Right cardiac atrium (tissue), 5 donors: ENCODE data around the gene GAGE2A. TPM values are rescaled to one million over a fixed set of nuclear protein-coding genes. Genes with fewer than 3 reads are reported as not detected.

Experiments used
- ATAC-seq, 2 donors: fragments of 200-7000 bp; cut with Tn5 transposase; one replicate each; pipeline versions ENCODE4 v1.8.0 to v1.9.1; 2020; ENCODE audit warnings: moderate library complexity in 2 of 2, mild to moderate bottlenecking in 1 of 2
- DNase-seq, 3 donors: peaks; one replicate each; pipeline ENCODE4 v3.0.0-alpha.2; 2020
- H3K27ac ChIP-seq: one replicate; pipeline ENCODE4 v1.5.1; 2013; ENCODE audit warnings: mild to moderate bottlenecking, low read length, control low read depth, moderate library complexity
- H3K27me3 ChIP-seq: one replicate; pipeline ENCODE4 v1.6.1; 2013; ENCODE audit not compliant: control insufficient read depth, insufficient read depth
- H3K4me1 ChIP-seq: one replicate; pipeline ENCODE4 v1.6.1; 2013; ENCODE audit warnings: low read length; ENCODE audit not compliant: control insufficient read depth, insufficient read depth
- H3K4me3 ChIP-seq: one replicate; pipeline ENCODE4 v1.5.1; 2013; ENCODE audit warnings: low read length, control low read depth
- H3K9me3 ChIP-seq: one replicate; pipeline ENCODE4 v1.6.1; 2013; ENCODE audit warnings: low read length; ENCODE audit not compliant: control insufficient read depth
- WGBS: extraction: QIAGEN DNeasy Blood & Tissue Kit; methylation state at CpG from one replicate; pipeline ENCODE4 v1.1.7; 2013; 5-methylcytosine and 5-hydroxymethylcytosine counted together
- intact Hi-C, 4 donors: fragments of 100-400 bp; cut with DNase I; formaldehyde crosslinking; loops; one replicate each; pipeline versions ENCODE4 v1.11.0 to v1.14.0; 2022 to 2023
- polyA plus RNA-seq: library from polyadenylated mRNA; stranded (reverse); fragments of 200-250 nt; gene quantifications from one replicate; pipeline ENCODE4 v1.2.3, GENCODE V29; 2013
- total RNA-seq, 4 donors: library from RNA; stranded (reverse); fragmentation: NEBNext Ultra II Directional; extraction: Animal tissue kit (Norgen Biotek cat#: 25700); gene quantifications; one replicate each; pipeline ENCODE4 v1.2.1, GENCODE V29; 2021
- donor health status: healthy with polysubstance abuse.
- donor health status: DM: no; HTN: yes; CAD: no.
- donor health status: DM: no; HTN: no; CAD: no.
- donor health status: DM: no; HTN: yes; CAD: no; lungs with severe emphysema.
- donor health status: DM: yes; HTN: yes; CAD: no.

Gene GAGE2A
- total and polyA plus RNA-seq, 5 donors: not detected

DNA sequence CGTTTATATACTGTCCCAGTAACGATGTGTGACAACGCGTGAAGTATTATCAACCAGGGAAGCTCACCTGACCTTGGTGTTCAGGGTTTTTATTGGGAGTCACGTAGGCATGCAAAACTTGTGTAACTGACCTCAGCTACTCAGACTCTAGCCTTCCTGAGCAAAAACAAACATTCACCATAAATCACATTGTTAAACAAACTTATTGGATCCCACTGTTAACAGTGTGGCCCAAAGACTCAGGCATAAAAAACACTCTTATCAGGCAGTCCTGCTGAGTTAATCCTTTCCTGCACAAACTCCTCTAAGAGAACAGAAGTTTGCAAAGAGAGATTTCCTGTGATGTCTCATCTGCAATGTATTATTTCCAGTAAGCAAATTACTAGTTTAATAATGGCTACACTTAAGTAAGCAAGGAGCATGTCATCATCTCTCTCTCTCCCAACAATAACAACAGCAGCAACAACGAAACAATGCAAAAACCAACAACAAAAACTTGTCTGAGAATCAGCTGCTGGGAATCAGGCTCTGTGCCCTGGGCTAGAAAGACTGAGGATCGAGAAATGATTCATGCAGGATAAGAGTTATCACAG lies 21.5 kb downstream of the GAGE2A start:
- DNase-seq (no peak), ATAC-seq (no peak)
- H3K27me3 ChIP-seq: no peaks in the 10 kb centered on the region
- no peaks in the 10 kb centered on the region for H3K4me1 ChIP-seq
- H3K9me3 ChIP-seq: no peaks in the 10 kb centered on the region
- 41% methylated on average over 7 of the region's 7 CpGs for WGBS
- no peak overlapping the region for H3K27ac ChIP-seq
- intact Hi-C loops: no loop called here
- H3K4me3 ChIP-seq: no peak overlapping the region

GRCh38 chrX:49618574-49618973 lies 29.3 kb downstream of the GAGE2A start:
- intact Hi-C loops: no loop called here
- 95% methylated on average over 2 of the region's 2 CpGs for WGBS
- ATAC-seq (no peak), DNase-seq (no peak)
- H3K27me3 ChIP-seq: no peaks in the 10 kb centered on the region
- H3K4me3 ChIP-seq: no peak overlapping the region
- no peaks in the 10 kb centered on the region for H3K9me3 ChIP-seq
- H3K27ac ChIP-seq: no peak overlapping the region
- H3K4me1 ChIP-seq: no peaks in the 10 kb centered on the region

- H3K4me3 ChIP-seq: no peak overlapping the region
- no peaks in the 10 kb centered on the region for H3K27me3 ChIP-seq
- intact Hi-C loops: no loop called here
- WGBS: 56% methylated on average over 33 of the region's 33 CpGs
- H3K9me3 ChIP-seq: no peaks in the 10 kb centered on the region
- no peak overlapping the region for H3K27ac ChIP-seq
- DNase-seq (peak; percentile 16 to 54 (median 45)), ATAC-seq (peak in 1 of 2 donors; percentile 22)
- H3K4me1 ChIP-seq: no peaks in the 10 kb centered on the region
Measured at GRCh38 chrX:49627086-49627777, 37.9 kb downstream of the GAGE2A start.

DNA sequence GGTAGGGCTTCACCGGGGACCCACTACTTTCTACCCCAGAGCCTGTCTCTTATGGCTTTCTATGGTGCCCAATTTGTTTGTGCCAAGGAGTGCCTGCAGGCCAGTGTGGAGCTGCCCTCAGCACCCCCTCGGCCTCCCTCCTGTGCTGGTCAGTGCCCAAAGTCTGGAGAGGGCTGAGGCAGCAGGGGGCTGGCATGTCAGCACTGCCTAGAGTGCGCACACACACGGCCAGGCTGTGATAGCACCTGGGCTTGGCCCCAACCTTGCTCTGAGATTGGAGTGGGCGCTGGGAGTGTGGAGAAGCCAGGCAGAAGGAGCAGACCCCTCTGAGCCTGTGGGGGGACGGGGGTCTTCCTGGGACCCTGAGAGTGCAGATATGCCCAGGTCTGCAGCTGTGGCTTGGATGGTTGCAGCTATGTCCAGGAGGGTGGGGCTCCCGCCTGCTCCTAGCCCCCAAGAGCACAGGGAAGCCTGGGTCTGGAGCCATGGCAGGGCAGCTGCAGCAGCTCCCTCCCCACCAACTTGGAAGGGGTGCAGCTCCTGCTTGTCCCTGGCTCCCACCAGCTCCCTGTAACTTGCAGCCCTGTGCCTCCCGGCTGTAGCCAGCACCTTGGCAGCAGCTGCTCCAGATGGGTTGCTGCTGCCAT lies 55.8 kb downstream of the GAGE2A start:
- DNase-seq (no peak), ATAC-seq (no peak)
- Histone ChIP-seq H3K4me3 (no peak overlapping the region), H3K9me3 (no peaks in the 10 kb centered on the region), H3K4me1 (no peaks in the 10 kb centered on the region), H3K27ac (no peak overlapping the region), H3K27me3 (no peaks in the 10 kb centered on the region)
- WGBS: 82% methylated on average over 8 of the region's 8 CpGs
- intact Hi-C loops: no loop called here

Other genes starting within 250 kb of the GAGE2A start
- gene GAGE12C, start 57.3 kb upstream of the GAGE2A start, total RNA-seq: not detected
- gene GAGE12C, start 57.3 kb upstream of the GAGE2A start, polyA plus RNA-seq: not detected
- gene GAGE12D, start 47.8 kb upstream of the GAGE2A start, total RNA-seq: not detected
- gene GAGE12D, start 47.8 kb upstream of the GAGE2A start, polyA plus RNA-seq: not detected
- gene GAGE12E, start 38.2 kb upstream of the GAGE2A start, total RNA-seq: not detected
- not detected for gene GAGE12E, start 38.2 kb upstream of the GAGE2A start, polyA plus RNA-seq
- gene GAGE12F, start 28.7 kb upstream of the GAGE2A start, total RNA-seq: not detected
- not detected for gene GAGE12F, start 28.7 kb upstream of the GAGE2A start, polyA plus RNA-seq
- gene GAGE12G, start 19.1 kb upstream of the GAGE2A start, total RNA-seq: not detected
- not detected for gene GAGE12G, start 19.1 kb upstream of the GAGE2A start, polyA plus RNA-seq
- gene GAGE12H, start 9.5 kb upstream of the GAGE2A start, total RNA-seq: not detected
- not detected for gene GAGE12H, start 9.5 kb upstream of the GAGE2A start, polyA plus RNA-seq
- gene GAGE1, start 9.5 kb downstream of the GAGE2A start, total RNA-seq: not detected
- not detected for gene GAGE1, start 9.5 kb downstream of the GAGE2A start, polyA plus RNA-seq
- not detected for gene PAGE1, start 106.5 kb downstream of the GAGE2A start, total RNA-seq
- gene PAGE1, start 106.5 kb downstream of the GAGE2A start, polyA plus RNA-seq: not detected
- not detected for gene PAGE4, start 239.8 kb downstream of the GAGE2A start, total RNA-seq
- not detected for gene PAGE4, start 239.8 kb downstream of the GAGE2A start, polyA plus RNA-seq